Tibial nerve (tissue), 4 donors: ENCODE data around the gene C1orf35. TPM values are rescaled to one million over a fixed set of nuclear protein-coding genes. Genes with fewer than 3 reads are reported as not detected.

ENCODE experiments used
- DNase-seq, 2 donors: peaks; one replicate each; pipeline ENCODE4 v3.0.0-alpha.2; 2019; ENCODE audit warnings: low spot score in 2 of 2
- H3K27ac ChIP-seq, 4 donors: fragments of 200-600 bp; sonication (generic) in 3 of 4; one replicate each; pipeline ENCODE4 v1.5.1; 2017 to 2019; ENCODE audit warnings: mild to moderate bottlenecking in 1 of 4
- H3K27me3 ChIP-seq, 2 donors: fragments of 200-600 bp; sonication (generic) in 1 of 2; one replicate each; pipeline versions ENCODE4 v1.5.1 to v1.6.0; 2017 to 2019
- H3K36me3 ChIP-seq, 3 donors: fragments of 200-600 bp; sonication (generic); one replicate each; pipeline ENCODE4 v1.5.1; 2018 to 2019
- H3K4me1 ChIP-seq, 4 donors: fragments of 200-600 bp; sonication (generic) in 3 of 4; one replicate each; pipeline ENCODE4 v1.5.1; 2017 to 2019
- H3K4me3 ChIP-seq, 4 donors: fragments of 200-600 bp; sonication (generic) in 3 of 4; one replicate each; pipeline ENCODE4 v1.5.1; 2017 to 2019; ENCODE audit warnings: mild to moderate bottlenecking in 1 of 4, moderate library complexity in 1 of 4
- H3K9me3 ChIP-seq, 4 donors: fragments of 200-600 bp; sonication (generic) in 3 of 4; one replicate each; pipeline ENCODE4 v1.5.1; 2017 to 2019
- EP300 ChIP-seq, 2 donors: sonication (generic); formaldehyde crosslinking; IDR thresholded peaks; one replicate each; pipeline ENCODE4 v1.6.1; 2017; ENCODE audit warnings: antibody characterized with exemption in 2 of 2, mild to moderate bottlenecking in 1 of 2
- POLR2A ChIP-seq, 2 donors: fragments of 450-650 bp; IDR thresholded peaks; one replicate each; pipeline ENCODE4 v1.6.1; 2017; ENCODE audit warnings: antibody characterized with exemption in 2 of 2, mild to moderate bottlenecking in 2 of 2, moderate library complexity in 2 of 2
- WGBS, 2 donors: methylation state at CpG; one replicate each; pipeline ENCODE4 v1.1.5; 2018; 5-methylcytosine and 5-hydroxymethylcytosine counted together
- total RNA-seq, 4 donors: library from RNA; depleted of rRNA; stranded (reverse); fragments of >200 nt; gene quantifications; one replicate each; pipeline ENCODE4 v1.1.0, GENCODE V29; 2016
- TF ChIP-seq, protein P1 (sequence below), 5 experiments: fragments of 200-600 bp in 3 of 5; fragments of 450-650 bp in 2 of 5; sonication (generic) in 3 of 5; IDR thresholded peaks; one replicate each; pipeline ENCODE4 v1.5.1; 2016 to 2019; ENCODE audit warnings: antibody characterized with exemption in 5 of 5, mild to moderate bottlenecking in 3 of 5, moderate library complexity in 2 of 5

The C1orf35 gene
- total RNA-seq, 4 donors from 2014 or later = 26.4 to 38.5 (median 27.1) TPM

DNA sequence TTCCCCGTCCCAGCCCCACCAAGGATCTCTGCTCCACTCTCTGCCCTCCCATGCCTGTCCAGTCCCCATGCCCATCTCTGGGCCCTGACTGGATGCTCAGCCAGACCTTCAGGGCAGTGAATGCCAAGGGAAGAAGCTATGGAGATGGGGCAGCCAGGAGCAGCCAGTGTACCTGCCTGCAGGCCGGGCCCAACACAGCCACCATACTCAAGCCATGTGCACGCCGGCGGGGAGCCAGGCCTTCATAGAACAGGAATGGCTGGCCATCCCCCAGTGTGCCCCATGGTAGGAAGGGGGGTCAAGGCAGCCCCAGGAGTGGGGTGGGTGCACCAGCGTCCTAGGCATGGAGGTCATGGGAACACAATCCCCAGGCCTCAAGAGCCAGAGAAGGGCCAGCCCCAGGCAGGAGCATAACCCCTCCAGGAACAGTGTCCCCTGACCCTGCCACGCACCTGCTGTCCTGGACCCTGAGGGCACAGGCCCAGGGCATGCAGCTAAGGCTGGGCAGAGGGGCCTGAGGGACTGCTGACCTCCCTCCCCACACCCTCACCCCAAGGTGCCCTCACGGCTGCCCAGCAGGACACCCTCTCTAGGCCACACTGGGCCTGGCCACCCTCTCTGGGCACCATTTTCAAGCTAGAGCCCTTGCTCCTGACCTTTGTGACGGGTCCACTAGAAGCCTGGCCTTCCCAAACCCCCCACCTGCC is 40.9 kb downstream of the C1orf35 start:
- DNase-seq = peak in 1 of 2 donors; percentile 5
- TF ChIP-seq EP300 (IDR thresholded peaks at IDR 0.05) = no peak
- TF ChIP-seq, protein P1, sequence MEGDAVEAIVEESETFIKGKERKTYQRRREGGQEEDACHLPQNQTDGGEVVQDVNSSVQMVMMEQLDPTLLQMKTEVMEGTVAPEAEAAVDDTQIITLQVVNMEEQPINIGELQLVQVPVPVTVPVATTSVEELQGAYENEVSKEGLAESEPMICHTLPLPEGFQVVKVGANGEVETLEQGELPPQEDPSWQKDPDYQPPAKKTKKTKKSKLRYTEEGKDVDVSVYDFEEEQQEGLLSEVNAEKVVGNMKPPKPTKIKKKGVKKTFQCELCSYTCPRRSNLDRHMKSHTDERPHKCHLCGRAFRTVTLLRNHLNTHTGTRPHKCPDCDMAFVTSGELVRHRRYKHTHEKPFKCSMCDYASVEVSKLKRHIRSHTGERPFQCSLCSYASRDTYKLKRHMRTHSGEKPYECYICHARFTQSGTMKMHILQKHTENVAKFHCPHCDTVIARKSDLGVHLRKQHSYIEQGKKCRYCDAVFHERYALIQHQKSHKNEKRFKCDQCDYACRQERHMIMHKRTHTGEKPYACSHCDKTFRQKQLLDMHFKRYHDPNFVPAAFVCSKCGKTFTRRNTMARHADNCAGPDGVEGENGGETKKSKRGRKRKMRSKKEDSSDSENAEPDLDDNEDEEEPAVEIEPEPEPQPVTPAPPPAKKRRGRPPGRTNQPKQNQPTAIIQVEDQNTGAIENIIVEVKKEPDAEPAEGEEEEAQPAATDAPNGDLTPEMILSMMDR (IDR thresholded peaks at IDR 0.05) = no peak
- no peak for TF ChIP-seq POLR2A (IDR thresholded peaks at IDR 0.05)
- H3K4me3 ChIP-seq = no peak overlapping the region
- no peaks in the 10 kb centered on the region for H3K36me3 ChIP-seq
- no peak overlapping the region for H3K27ac ChIP-seq
- peaks cover 0 to 22% (median 5%) of the 10 kb centered on the region in 4 donors for H3K4me1 ChIP-seq
- H3K9me3 ChIP-seq = peaks cover 0 to 11% (median 0%) of the 10 kb centered on the region in 4 donors
- H3K27me3 ChIP-seq = peaks cover 0 to 91% of the 10 kb centered on the region in 2 donors
- WGBS, 2 donors = 93% methylated on average over 8 to 9 of the region's 9 CpGs

DNA sequence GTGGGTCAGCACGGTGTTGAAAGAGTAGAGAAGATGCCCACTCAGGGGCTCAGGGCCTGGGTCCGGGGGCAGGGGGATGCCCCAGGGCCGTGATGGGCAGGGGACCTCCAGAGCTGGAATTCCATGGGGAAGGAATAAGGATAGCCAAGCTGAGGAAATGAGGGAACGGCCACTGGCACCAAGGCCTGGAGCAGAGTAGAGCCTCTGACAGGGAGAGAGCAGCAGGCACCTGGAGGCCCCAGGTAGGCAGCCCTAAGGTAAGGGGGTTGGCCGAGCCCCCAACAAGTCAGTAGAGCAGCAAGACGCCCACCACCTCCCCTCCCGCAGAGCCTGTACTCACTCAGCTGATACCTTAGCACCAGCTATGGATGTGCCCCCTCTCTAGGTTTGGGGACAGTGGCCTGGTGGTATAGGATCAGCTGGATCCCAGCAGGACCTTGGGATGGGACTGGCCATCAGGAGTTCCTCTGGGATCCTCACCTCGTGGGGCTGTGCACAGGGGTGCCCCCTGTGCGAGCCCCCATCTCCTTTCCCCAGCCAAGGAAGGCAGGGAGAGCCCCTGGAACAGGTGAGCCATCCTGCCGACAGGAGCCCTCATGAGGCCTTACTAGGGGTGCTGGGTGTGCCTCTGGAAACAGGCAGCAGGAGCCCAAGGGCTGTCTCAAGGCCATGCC is 41.6 kb downstream of the C1orf35 start:
- Histone ChIP-seq H3K4me1 (peaks cover 0 to 22% (median 5%) of the 10 kb centered on the region in 4 donors), H3K36me3 (no peaks in the 10 kb centered on the region), H3K4me3 (no peak overlapping the region), H3K9me3 (peaks cover 0 to 11% (median 0%) of the 10 kb centered on the region in 4 donors), H3K27ac (no peak overlapping the region), H3K27me3 (peaks cover 0 to 84% of the 10 kb centered on the region in 2 donors)
- 74 to 78% methylated on average over 7 to 8 of the region's 10 CpGs for WGBS, 2 donors
- peak in 1 of 2 donors; percentile 0 for DNase-seq
- TF ChIP-seq POLR2A (IDR thresholded peaks at IDR 0.05) = no peak

DNA sequence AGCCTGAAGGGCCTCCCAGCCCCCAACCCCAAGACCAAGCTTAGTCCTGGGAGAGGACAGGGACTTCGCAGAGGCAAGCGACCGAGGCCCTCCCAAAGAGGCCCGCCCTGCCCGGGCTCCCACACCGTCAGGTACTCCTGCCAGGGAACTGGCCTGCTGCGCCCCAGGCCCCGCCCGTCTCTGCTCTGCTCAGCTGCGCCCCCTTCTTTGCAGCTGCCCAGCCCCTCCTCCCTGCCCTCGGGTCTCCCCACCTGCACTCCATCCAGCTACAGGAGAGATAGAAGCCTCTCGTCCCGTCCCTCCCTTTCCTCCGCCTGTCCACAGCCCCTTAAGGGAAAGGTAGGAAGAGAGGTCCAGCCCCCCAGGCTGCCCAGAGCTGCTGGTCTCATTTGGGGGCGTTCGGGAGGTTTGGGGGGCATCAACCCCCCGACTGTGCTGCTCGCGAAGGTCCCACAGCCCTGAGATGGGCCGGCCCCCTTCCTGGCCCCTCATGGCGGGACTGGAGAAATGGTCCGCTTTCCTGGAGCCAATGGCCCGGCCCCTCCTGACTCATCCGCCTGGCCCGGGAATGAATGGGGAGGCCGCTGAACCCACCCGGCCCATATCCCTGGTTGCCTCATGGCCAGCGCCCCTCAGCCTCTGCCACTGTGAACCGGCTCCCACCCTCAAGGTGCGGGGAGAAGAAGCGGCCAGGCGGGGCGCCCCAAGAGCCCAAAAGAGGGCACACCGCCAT is 42.5 kb downstream of the C1orf35 start:
- Histone ChIP-seq H3K9me3 (peaks cover 0 to 14% (median 0%) of the 10 kb centered on the region in 4 donors), H3K4me3 (peak overlapping the region in 1 of 4 donors; percentile 10), H3K36me3 (no peaks in the 10 kb centered on the region), H3K27ac (no peak overlapping the region), H3K4me1 (peaks cover 0 to 22% (median 5%) of the 10 kb centered on the region in 4 donors), H3K27me3 (peaks cover 0 to 75% of the 10 kb centered on the region in 2 donors)
- 11 to 15% methylated on average over 22 to 24 of the region's 34 CpGs for WGBS, 2 donors
- TF ChIP-seq, protein P1 (IDR thresholded peaks at IDR 0.05) = no peak
- TF ChIP-seq EP300 (IDR thresholded peaks at IDR 0.05) = no peak
- TF ChIP-seq POLR2A (IDR thresholded peaks at IDR 0.05) = no peak
- peak in 1 of 2 donors; percentile 8 for DNase-seq

DNA sequence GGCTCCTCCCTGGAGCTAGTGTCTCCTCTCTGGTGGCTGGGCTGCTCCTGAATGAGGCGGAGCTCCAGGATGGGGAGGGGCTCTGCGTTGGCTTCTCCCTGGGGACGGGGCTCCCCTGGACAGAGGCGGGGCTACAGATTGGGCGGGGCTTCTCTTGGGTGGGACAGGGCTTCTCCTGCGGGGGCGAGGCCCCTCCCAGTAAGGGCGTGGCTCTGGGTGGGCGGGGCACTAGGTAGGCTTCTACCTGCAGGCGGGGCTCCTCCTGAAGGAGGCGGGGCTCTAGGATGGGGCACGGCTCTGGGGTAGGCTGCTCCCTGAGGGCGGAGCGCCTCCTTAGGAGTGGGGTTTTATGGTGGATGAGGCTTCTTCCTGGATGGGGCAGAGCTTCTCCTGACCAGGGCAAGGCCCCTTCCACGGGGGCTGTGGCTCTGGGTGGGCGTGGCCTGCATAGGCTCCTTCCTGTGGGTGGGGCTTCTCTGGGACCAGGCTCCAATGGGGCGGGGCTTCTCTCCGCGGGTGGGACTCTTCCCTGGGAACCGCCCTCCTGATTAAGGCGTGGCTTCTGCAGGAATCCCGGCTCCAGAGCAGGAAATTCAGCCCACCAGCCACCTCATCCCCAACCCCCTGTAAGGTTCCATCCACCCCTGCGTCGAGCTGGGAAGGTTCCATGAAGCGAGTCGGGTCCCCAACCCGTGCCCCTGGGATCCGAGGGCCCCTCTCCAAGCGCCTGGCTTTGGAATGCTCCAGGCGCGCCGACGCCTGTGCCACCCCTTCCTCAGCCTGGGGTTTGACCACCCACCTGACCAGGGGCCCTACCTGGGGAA is 43.3 kb downstream of the C1orf35 start:
- no peak overlapping the region for H3K27ac ChIP-seq
- peak in 1 of 2 donors; percentile 7 for DNase-seq
- TF ChIP-seq POLR2A (IDR thresholded peaks at IDR 0.05) (no peak), EP300 (IDR thresholded peaks at IDR 0.05) (no peak)
- TF ChIP-seq, protein P1 (IDR thresholded peaks at IDR 0.05) = no peak
- H3K36me3 ChIP-seq = no peaks in the 10 kb centered on the region
- WGBS, 2 donors = 3 to 12% methylated on average over 10 to 16 of the region's 33 CpGs
- H3K4me1 ChIP-seq = peaks cover 0 to 22% (median 5%) of the 10 kb centered on the region in 4 donors
- peaks cover 0 to 14% (median 0%) of the 10 kb centered on the region in 4 donors for H3K9me3 ChIP-seq
- H3K4me3 ChIP-seq = peak overlapping the region in 2 of 4 donors; percentile 10 to 27
- peaks cover 0 to 67% of the 10 kb centered on the region in 2 donors for H3K27me3 ChIP-seq
